Measurements from ENCODE around the gene EIF3J. TPM values are rescaled to one million over a fixed set of nuclear protein-coding genes. Genes with fewer than 3 reads are reported as not detected.

The EIF3J gene
- total and polyA plus RNA-seq, 2 of the 4 experiments (the other 2 are of a cell fraction) = 51.6 to 59.9 TPM

- intact Hi-C loops (cut with micrococcal nuclease) = no loop called here
- WGBS, 2 experiments (ENCODE audit: extremely low coverage in 2 of 2, insufficient read length in 1 of 2) = no CpG with 5 or more reads among the region's 4 CpGs
- no TSS peak for BruUV-seq (replicated peaks)
These were observed 32.4 kb downstream of the EIF3J start for GRCh38 chr15:44569316-44569715.

More at GRCh38 chr15:44569316-44569715, 32.4 kb downstream of the EIF3J start:
- no peak overlapping the region for H2BK20ac ChIP-seq (ENCODE audit: low read depth, low read length)
- H4K91ac ChIP-seq (ENCODE audit: insufficient read depth, low read depth, low read length) = no peak overlapping the region
- peaks cover 0 to 7% of the 10 kb centered on the region in 2 experiments; a peak in 1 of 4 replicates for H3K79me1 ChIP-seq (ENCODE audit: low read depth in 1 of 2, low read length in 2 of 2)
- peaks cover 51% of the 10 kb centered on the region for H3K36me3 ChIP-seq (ENCODE audit: control insufficient read depth, insufficient read depth, low read length)
- H3K14ac ChIP-seq (replicated peaks; ENCODE audit: low read depth, low read length) = no peak overlapping the region
- TF ChIP-seq ELK1 (IDR thresholded peaks at IDR 0.05; ENCODE audit: borderline replicate concordance, low read depth, low read length) (no peak), CTCF (conservative IDR thresholded peaks at IDR 0.05; ENCODE audit: low read depth, low read length) (no peak), RCOR1 (IDR thresholded peaks at IDR 0.05; ENCODE audit: insufficient replicate concordance, low read length) (no peak), RAD21 (IDR thresholded peaks at IDR 0.05; ENCODE audit: low read length) (no peak), CHD1 (IDR thresholded peaks at IDR 0.05; ENCODE audit: low read depth, low read length) (no peak), SMC3 (IDR thresholded peaks at IDR 0.05; ENCODE audit: low read depth, low read length) (no peak), MAZ (IDR thresholded peaks at IDR 0.05; ENCODE audit: borderline replicate concordance, low read depth, low read length) (no peak), NFE2L2 (IDR thresholded peaks at IDR 0.05; ENCODE audit: low read depth, low read length) (no peak), FOS (IDR thresholded peaks at IDR 0.05; ENCODE audit: low read depth, low read length) (no peak), MAFK (IDR thresholded peaks at IDR 0.05; ENCODE audit: low read depth, low read length) (no peak), RFX5 (IDR thresholded peaks at IDR 0.05; ENCODE audit: low read depth, low read length) (no peak), CEBPB (IDR thresholded peaks at IDR 0.05; ENCODE audit: low read depth, low read length) (no peak), BHLHE40 (IDR thresholded peaks at IDR 0.05; ENCODE audit: low read depth, low read length) (no peak), USF2 (IDR thresholded peaks at IDR 0.05; ENCODE audit: low read depth, low read length) (no peak), MXI1 (IDR thresholded peaks at IDR 0.05; ENCODE audit: borderline replicate concordance, low read depth, low read length) (no peak)
- ChIA-PET POLR2A (ENCODE audit: unreplicated experiment) (no interaction called here), CTCF (interaction anchor here (0.7 kb wide), 1 partner anchor 108 kb away, joined by 3 read pairs; no protein-coding TSS in a partner anchor)
- H3K18ac ChIP-seq (ENCODE audit: low read depth, low read length) = no peak overlapping the region
- dilution Hi-C loops (cut with HindIII; ENCODE audit: low sequenced_read_pairs, unreplicated experiment) = no loop called here
- H3K9me3 ChIP-seq (ENCODE audit: control insufficient read depth, insufficient read depth, low read length) = peaks cover 7% of the 10 kb centered on the region
- H3K4me3 ChIP-seq (ENCODE audit: insufficient read depth, low read depth, low read length) = no peak overlapping the region
- peaks cover 3% of the 10 kb centered on the region for H3K4me1 ChIP-seq (ENCODE audit: control insufficient read depth, insufficient read depth, low read length)
- H4K5ac ChIP-seq (ENCODE audit: low read depth, low read length) = no peak overlapping the region
- no peak overlapping the region for H4K8ac ChIP-seq (ENCODE audit: low read depth in 2 of 2, low read length in 2 of 2)
- in situ Hi-C loops (cut with MboI; ENCODE audit: low sequenced_read_pairs) = no loop called here
- H4K20me1 ChIP-seq (ENCODE audit: insufficient read depth, low read length) = peaks cover 5% of the 10 kb centered on the region; the same call in 1 of the 2 replicates
- DNase-seq (no peak), ATAC-seq (ENCODE audit: low read depth) (no peak)
- no peak overlapping the region for H3K23ac ChIP-seq (ENCODE audit: low read depth, low read length)
- no peaks in the 10 kb centered on the region for H3K27me3 ChIP-seq (ENCODE audit: control insufficient read depth, insufficient read depth, low read length)
- no peak overlapping the region for H2AK9ac ChIP-seq (replicated peaks; ENCODE audit: low read depth, low read length, poor library complexity)
- H2AK5ac ChIP-seq (ENCODE audit: low read depth, low read length) = no peak overlapping the region
- H3K4ac ChIP-seq (ENCODE audit: low read depth, low read length) = no peak overlapping the region
- H3K4me2 ChIP-seq (ENCODE audit: low read depth, low read length) = no peak overlapping the region
- H3K56ac ChIP-seq (ENCODE audit: extremely low read depth, insufficient read depth, low read length) = no peak overlapping the region
- H2BK15ac ChIP-seq (ENCODE audit: low read depth, low read length) = no peak overlapping the region
- H2AFZ ChIP-seq (replicated peaks; ENCODE audit: low read length, poor library complexity) = no peak overlapping the region
- no peak overlapping the region for H2BK120ac ChIP-seq (ENCODE audit: low read depth, low read length)
- no peak overlapping the region for H3K9ac ChIP-seq (ENCODE audit: low read depth, low read length)
- H3K27ac ChIP-seq (ENCODE audit: insufficient read depth, low read length) = no peak overlapping the region
- H3K9me1 ChIP-seq (ENCODE audit: insufficient read depth, low read length) = peaks cover 11% of the 10 kb centered on the region; the same call in 1 of the 2 replicates
- H2BK5ac ChIP-seq (ENCODE audit: low read depth, low read length, poor library complexity, severe bottlenecking) = no peak overlapping the region
